GM21381 (cell line): ENCODE results near the gene NAGS.
"Not testable (repeated sequence)": the region's sequence is repeated elsewhere in the genome, so short reads cannot be mapped to it uniquely, and the experiment has no call there.

ENCODE experiments used
- ATAC-seq: cut with Tn5 transposase; IDR thresholded peaks from one replicate; pipeline ENCODE4 v1.9.1; 2021; ENCODE audit warnings: mild to moderate bottlenecking, moderate library complexity; ENCODE audit not compliant: unreplicated experiment

Gene NAGS, protein sequence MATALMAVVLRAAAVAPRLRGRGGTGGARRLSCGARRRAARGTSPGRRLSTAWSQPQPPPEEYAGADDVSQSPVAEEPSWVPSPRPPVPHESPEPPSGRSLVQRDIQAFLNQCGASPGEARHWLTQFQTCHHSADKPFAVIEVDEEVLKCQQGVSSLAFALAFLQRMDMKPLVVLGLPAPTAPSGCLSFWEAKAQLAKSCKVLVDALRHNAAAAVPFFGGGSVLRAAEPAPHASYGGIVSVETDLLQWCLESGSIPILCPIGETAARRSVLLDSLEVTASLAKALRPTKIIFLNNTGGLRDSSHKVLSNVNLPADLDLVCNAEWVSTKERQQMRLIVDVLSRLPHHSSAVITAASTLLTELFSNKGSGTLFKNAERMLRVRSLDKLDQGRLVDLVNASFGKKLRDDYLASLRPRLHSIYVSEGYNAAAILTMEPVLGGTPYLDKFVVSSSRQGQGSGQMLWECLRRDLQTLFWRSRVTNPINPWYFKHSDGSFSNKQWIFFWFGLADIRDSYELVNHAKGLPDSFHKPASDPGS

DNA sequence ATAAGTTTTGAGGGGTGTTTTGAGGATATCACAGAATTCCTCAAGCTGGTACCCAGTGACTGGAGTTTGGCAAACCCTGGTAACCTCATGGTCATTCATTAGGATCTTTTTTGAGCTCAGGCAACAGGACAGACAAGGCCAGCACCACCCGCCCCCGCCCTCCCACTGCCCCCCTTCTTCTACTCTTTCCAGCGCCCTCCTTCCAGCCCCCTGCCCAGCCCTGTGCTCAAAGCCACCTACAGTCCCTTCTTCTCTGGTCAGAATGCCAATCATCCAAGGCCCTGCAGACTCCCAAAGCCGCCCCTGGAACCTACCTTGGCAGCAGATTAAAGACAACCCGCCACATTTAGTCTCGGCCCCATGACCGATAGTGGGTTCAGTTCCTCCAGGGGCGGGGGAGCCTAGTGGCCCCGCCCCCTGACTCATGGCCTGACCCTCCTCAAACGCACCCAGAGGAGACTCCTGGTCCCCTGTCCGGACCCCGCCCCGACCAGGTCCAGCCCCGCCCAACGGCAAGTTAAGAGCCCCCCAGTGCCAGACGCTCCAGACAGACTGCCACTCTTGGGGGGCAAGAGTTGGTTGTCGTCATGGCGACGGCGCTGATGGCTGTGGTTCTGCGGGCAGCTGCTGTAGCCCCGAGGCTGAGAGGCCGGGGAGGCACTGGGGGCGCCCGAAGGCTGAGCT is at the start of gene NAGS:
Gene NAGS (plus strand): TSS at position 546 of the 684 bp plus-strand sequence. CDS start 42 bp downstream, at position 588.
- no peak for ATAC-seq

DNA sequence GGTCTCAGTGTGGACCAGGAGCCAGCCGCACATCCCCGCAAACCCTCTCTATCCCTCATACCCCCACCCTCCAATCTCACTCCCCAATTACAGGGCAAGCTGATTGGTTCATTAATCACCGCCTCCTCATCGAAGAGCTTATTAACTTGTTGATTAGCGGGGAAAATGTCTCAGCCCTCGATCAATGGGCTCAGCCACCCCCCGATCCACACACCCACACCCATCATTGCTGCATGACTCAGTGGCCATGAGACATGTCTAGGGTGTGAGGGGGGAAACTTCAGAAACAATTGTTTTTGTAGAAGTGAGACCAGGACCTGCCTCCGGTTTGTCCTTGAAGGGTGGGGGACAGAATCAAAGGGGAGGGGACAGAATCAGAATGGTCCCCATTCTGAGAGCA is 48.2 kb upstream of the NAGS start:
- ATAC-seq = no peak

GRCh38 chr17:43958748-43959352 is 45.6 kb upstream of the NAGS start:
- no peak for ATAC-seq

DNA sequence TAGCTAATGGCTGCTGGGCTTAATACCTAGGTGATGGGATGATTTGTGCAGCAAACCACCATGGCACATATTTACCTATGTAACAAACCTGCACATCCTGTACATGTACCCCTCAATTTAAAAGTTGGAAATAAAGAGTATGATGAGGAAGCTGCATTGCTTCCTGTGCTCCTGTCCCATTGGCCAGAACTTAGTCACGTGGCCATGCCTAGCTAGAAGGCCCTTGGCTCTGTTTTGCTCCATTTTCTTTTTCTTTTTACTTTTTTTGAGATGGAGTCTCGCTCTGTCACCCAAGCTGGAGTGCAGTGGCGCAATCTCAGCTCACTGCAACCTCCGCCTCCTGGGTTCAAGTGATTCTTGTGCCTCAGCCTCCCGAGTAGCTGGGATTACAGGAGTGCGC is 43.1 kb upstream of the NAGS start:
- not testable (repeated sequence) for ATAC-seq

GRCh38 chr17:43961954-43962353 is 42.5 kb upstream of the NAGS start:
- no peak for ATAC-seq

GRCh38 chr17:43962479-43962878 is 41.9 kb upstream of the NAGS start:
- ATAC-seq = no peak

DNA sequence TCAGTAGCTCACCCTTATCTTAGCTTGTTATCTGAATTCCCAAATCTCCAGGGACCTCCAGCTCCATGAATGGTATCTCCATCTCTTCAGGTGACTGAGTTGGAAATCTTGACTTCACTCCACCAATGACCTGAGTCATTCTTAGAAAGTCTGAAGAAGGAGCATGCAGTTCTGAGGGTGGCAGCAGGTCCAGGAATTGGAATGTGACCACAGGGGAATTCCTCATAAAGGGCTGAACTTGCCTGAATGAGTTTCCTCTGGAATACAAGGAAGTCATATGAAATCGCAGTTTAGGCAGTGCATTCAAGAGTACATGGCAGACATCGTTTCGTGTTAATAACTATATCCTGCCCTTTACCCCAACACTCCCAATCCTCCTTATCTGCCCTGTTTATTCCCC is 38.1 kb upstream of the NAGS start:
- ATAC-seq = no peak

DNA sequence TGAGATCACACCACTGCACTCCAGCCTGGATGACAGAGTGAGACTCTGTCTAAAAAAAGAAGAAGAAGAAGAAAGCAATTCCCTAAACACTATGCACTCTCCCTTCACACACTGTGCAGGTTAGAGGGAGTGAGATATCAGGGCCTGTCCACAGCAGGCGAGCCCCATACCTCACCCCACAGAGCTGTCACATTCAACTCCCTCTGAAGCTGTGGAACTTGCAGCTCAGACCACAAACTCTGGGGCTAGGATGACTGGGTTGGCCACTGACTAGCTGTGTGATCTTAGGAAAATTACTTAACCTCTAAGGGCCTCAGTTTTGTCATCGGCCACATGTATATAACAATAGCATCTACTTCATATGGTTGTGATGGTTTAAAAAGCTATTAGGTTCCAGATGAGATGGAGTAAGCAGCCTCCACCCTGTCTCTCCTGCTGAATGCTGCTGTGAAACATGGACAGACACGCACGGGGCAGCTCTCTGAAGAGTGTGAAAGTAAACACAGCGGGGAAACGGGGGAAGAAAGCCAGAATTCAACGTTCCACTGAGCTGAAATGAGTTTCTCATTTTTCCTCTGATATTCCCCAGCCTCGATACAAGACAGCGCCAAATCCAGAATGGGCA is 37.1 kb upstream of the NAGS start:
- ATAC-seq = no peak

- ATAC-seq = no peak
These were observed 34.1 kb upstream of the NAGS start for GRCh38 chr17:43970366-43970765.

GRCh38 chr17:43971436-43971835 is 33.0 kb upstream of the NAGS start:
- not testable (repeated sequence) for ATAC-seq

DNA sequence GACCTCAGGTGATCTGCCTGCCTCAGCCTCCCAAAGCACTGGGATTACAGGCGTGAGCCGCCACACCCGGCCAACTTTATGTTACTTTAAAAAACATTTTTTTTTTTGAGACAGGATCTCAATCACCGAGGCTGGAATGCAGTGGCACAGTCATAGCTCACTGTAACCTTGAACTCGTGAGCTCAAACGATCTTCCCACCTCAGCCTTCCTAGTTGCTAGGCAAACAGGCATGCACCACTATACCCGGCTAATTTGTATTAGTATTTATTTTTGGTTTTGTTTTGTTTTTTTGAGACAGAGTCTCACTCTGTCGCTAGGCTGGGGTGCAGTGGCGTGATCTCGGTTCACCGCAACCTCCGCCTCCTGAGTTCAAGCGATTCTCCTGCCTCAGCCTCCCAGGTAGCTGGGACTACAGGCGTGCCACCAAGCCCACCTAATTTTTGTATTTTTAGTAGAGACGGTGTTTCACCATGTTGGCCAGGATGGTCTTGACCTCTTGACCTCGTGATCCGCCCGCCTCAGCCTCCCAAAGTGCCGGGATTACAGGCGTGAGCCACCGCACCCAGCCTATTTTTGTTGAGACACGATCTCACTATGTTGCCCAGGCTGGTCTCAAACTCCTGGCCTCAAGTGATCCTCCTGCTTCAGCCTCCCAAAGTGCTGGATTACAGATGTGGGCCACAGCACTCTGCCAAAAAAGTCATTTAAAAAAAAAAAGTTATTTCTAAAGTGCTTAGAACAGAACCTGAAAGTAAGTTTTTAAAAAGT is 31.8 kb upstream of the NAGS start:
- not testable (repeated sequence) for ATAC-seq

- no peak for ATAC-seq
These were observed 29.8 kb upstream of the NAGS start for GRCh38 chr17:43974382-43975266.

DNA sequence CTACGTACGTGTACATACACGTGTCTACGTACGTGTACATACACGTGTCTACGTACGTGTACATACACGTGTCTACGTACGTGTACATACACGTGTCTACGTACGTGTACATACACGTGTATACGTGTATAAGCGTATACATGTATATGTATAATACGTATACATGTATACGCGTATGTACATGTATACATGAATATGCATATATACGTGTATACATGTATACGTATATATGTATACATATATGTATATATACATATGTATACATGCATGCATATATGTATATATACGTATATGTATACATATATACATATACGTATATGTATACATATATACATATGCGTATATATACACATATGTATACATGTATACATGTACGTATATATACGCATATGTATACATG is 28.5 kb upstream of the NAGS start:
- no peak for ATAC-seq

- ATAC-seq = no peak
These were observed 27.2 kb upstream of the NAGS start for GRCh38 chr17:43976963-43977837.

DNA sequence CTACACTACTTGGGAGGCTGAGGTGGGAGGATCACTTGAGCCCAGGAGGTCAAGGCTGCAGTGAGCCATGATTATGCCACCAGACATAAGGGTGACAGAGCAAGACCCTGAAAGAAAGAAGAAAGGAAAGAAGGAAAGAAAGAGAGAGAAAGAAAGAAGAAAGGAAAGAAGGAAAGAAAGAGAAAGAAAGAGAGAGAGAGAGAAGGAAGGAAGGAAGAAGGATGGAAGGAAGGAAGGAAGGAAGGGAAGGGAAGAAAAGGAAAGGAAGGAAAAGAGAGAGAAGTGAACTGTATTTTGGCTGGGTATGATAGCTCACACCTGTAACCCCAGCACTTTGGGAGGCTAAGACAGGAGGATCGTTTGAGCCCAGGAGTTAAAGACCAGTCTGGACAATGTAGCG is 26.3 kb upstream of the NAGS start:
- no peak for ATAC-seq

GRCh38 chr17:43979011-43979410 is 25.4 kb upstream of the NAGS start:
- no peak for ATAC-seq

- no peak for ATAC-seq
These were observed 24.8 kb upstream of the NAGS start for GRCh38 chr17:43979671-43980070.

GRCh38 chr17:43982171-43982570 is 22.3 kb upstream of the NAGS start:
- ATAC-seq = no peak

- no peak for ATAC-seq
These were observed 21.3 kb upstream of the NAGS start for GRCh38 chr17:43983196-43983514.
